ENCODE measurements around the gene ENOX1. TPM values are rescaled to one million over a fixed set of nuclear protein-coding genes. Genes with fewer than 3 reads are reported as not detected.

Gene ENOX1
- total RNA-seq, 1 experiment from 2014 or later, result 1.5 TPM

- intact Hi-C loops (cut with micrococcal nuclease; ENCODE audit: unreplicated experiment), result loop anchor here (10.0 kb wide), 2 partner anchors 269 to 569 kb away; partner anchors contain the start of genes CCDC122 and LACC1
- H3K36me3 Mint-ChIP-seq (ENCODE audit: insufficient read depth, unreplicated experiment), result no peaks in the 10 kb centered on the region
- H3K4me1 Mint-ChIP-seq (ENCODE audit: low read depth, unreplicated experiment), result no peaks in the 10 kb centered on the region
- BruUV-seq (replicated peaks), result no TSS peak
- H3K9me3 Mint-ChIP-seq (ENCODE audit: low read depth, unreplicated experiment), result no peaks in the 10 kb centered on the region
- H3K4me3 Mint-ChIP-seq (ENCODE audit: low read depth, unreplicated experiment), result no peak overlapping the region
- no peak overlapping the region for H3K27ac Mint-ChIP-seq (ENCODE audit: unreplicated experiment)
- no peak for TF ChIP-seq CTCF (IDR thresholded peaks at IDR 0.05; ENCODE audit: unreplicated experiment)
- CTCF ChIA-PET, result interaction anchor here (1.8 kb wide), 1 partner anchor 499 kb away, joined by 5 read pairs; no protein-coding TSS in a partner anchor
- H3K27me3 Mint-ChIP-seq (ENCODE audit: unreplicated experiment), result no peaks in the 10 kb centered on the region
- DNase-seq, result no peak
Observed at GRCh38 chr13:43305416-43305815, 481.4 kb downstream of the ENOX1 start.

- no peaks in the 10 kb centered on the region for H3K9me3 Mint-ChIP-seq (ENCODE audit: low read depth, unreplicated experiment)
- no peaks in the 10 kb centered on the region for H3K4me1 Mint-ChIP-seq (ENCODE audit: low read depth, unreplicated experiment)
- H3K27ac Mint-ChIP-seq (ENCODE audit: unreplicated experiment), result no peak overlapping the region
- DNase-seq, result no peak
- no peak for TF ChIP-seq CTCF (IDR thresholded peaks at IDR 0.05; ENCODE audit: unreplicated experiment)
- no peaks in the 10 kb centered on the region for H3K36me3 Mint-ChIP-seq (ENCODE audit: insufficient read depth, unreplicated experiment)
- BruUV-seq (replicated peaks), result no TSS peak
- H3K4me3 Mint-ChIP-seq (ENCODE audit: low read depth, unreplicated experiment), result no peak overlapping the region
- CTCF ChIA-PET, result interaction anchor here (1.8 kb wide), 1 partner anchor 500 kb away, joined by 5 read pairs; no protein-coding TSS in a partner anchor
- intact Hi-C loops (cut with micrococcal nuclease; ENCODE audit: unreplicated experiment), result loop anchor here (10.0 kb wide), 2 partner anchors 270 to 570 kb away; partner anchors contain the start of genes CCDC122 and LACC1
- H3K27me3 Mint-ChIP-seq (ENCODE audit: unreplicated experiment), result no peaks in the 10 kb centered on the region
Observed at GRCh38 chr13:43304945-43305344, 481.8 kb downstream of the ENOX1 start.

- no TSS peak for BruUV-seq (replicated peaks)
- Mint-ChIP-seq H3K36me3 (ENCODE audit: insufficient read depth, unreplicated experiment) (no peaks in the 10 kb centered on the region), H3K27me3 (ENCODE audit: unreplicated experiment) (peaks cover 2% of the 10 kb centered on the region), H3K27ac (ENCODE audit: unreplicated experiment) (no peak overlapping the region), H3K9me3 (ENCODE audit: low read depth, unreplicated experiment) (no peaks in the 10 kb centered on the region), H3K4me1 (ENCODE audit: low read depth, unreplicated experiment) (no peaks in the 10 kb centered on the region), H3K4me3 (ENCODE audit: low read depth, unreplicated experiment) (no peak overlapping the region)
- DNase-seq, result no peak
- CTCF ChIA-PET, result interaction anchor here (1.8 kb wide), 1 partner anchor 500 kb away, joined by 5 read pairs; no protein-coding TSS in a partner anchor
- intact Hi-C loops (cut with micrococcal nuclease; ENCODE audit: unreplicated experiment), result loop anchor here (10.0 kb wide), 2 partner anchors 270 to 570 kb away; partner anchors contain the start of genes CCDC122 and LACC1
- TF ChIP-seq CTCF (IDR thresholded peaks at IDR 0.05; ENCODE audit: unreplicated experiment), result no peak
Observed at GRCh38 chr13:43304449-43304848, 482.3 kb downstream of the ENOX1 start.

- Mint-ChIP-seq H3K9me3 (ENCODE audit: low read depth, unreplicated experiment) (no peaks in the 10 kb centered on the region), H3K27me3 (ENCODE audit: unreplicated experiment) (peaks cover 13% of the 10 kb centered on the region), H3K4me3 (ENCODE audit: low read depth, unreplicated experiment) (no peak overlapping the region), H3K4me1 (ENCODE audit: low read depth, unreplicated experiment) (no peaks in the 10 kb centered on the region), H3K27ac (ENCODE audit: unreplicated experiment) (no peak overlapping the region), H3K36me3 (ENCODE audit: insufficient read depth, unreplicated experiment) (no peaks in the 10 kb centered on the region)
- peak; percentile 59 for DNase-seq
- intact Hi-C loops (cut with micrococcal nuclease; ENCODE audit: unreplicated experiment), result loop anchor here (1.0 to 10.0 kb wide), 4 partner anchors 272 to 572 kb away; partner anchors contain the start of genes CCDC122 and LACC1
- TF ChIP-seq CTCF (IDR thresholded peaks at IDR 0.05; ENCODE audit: unreplicated experiment), result no peak
- no TSS peak for BruUV-seq (replicated peaks)
- CTCF ChIA-PET, result interaction anchor here (0.5 to 1.3 kb wide), 4 partner anchors 87 to 501 kb away, joined by 3 to 10 read pairs (median 4); partner anchors contain the start of gene ENOX1
Observed at GRCh38 chr13:43303033-43303729, 483.6 kb downstream of the ENOX1 start.
